Hematopoietic multipotent progenitor cell treated with erythropoietin and hydrocortisone succinate and interleukin-3 and kit ligand, for 17 days (in vitro differentiated cells): Measurements from ENCODE around the gene OLFM2.
"Not testable (repeated sequence)": the region's sequence is repeated elsewhere in the genome, so short reads cannot be mapped to it uniquely, and the experiment has no call there.

Source experiments
- DNase-seq: peaks from one replicate; pipeline ENCODE4 v3.0.0-alpha.2; 2015; ENCODE audit warnings: low spot score

The OLFM2 gene

DNA sequence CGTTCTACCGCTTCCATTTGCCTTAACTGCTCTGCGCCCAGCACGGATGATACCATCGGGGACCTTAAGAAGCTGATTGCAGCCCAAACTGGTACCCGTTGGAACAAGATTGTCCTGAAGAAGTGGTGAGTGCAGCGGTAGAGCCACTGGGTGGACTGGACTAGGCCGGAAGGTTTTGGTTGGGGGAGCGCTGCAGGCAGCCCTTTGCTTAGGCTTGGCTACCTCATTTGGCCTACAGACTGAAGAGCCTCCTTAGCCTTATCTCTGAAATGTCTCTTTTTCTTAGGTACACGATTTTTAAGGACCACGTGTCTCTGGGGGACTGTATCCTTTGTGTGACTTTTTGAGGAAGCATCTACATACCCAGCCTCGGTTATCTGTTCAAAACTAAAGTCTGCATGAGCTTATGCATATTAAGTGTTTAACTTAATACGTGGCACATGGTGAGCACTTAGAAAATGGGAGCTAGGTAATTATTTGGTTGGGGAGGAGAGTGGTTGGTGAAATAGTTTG lies 107.7 kb downstream of the OLFM2 start:
- no peak for DNase-seq

DNA sequence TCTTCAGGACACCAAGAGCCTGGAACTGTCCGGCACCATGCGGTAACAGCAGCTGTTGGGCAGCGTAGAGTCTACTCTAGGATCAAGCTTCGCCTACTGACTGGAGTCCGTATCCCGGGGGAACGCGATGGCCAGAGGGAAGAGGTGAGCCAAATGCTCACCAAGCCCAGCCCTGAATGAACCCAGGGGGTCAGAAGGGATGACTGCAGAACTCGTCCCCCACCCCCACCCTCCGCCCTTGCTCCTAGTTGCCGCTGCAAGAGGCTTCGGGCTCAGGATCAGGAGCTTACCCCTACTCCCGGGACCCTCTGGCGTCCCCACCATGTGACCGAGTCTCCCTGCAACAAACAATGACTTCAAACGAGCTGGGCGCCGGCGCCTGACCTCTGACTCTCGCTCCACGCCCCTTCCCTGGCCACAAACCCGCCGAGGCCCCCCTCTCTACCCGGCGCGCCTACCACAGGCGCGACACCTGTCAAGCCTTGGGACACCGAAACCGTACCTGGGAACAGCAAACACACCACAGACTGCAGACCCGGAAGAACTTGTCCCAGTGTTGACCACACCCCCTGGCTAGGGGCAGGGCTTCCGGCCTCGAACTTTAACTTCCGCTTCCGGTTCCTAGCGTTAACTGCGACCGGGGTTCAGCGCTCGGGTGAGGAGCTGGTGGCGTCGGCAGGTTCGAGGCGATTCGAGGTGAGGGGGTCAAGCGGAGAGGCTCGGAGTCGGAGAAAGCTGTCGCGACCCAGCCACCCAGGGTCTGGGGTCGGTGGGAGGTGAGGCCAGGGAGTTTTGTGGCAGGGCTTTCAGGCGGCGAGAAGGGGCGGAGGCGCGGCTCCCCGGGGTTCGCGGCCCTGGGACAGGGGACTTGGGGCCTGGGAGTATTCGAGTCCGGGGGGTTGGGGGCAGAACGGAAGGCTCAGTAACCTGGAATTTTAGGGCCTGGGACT lies 108.8 kb downstream of the OLFM2 start, which contains the start of gene UBL5:
Gene UBL5, plus strand, starts transcription at position 630 of the 950 bp plus-strand sequence. CDS start 420 bp downstream, outside the sequence.
- peak; percentile 93 for DNase-seq

DNA sequence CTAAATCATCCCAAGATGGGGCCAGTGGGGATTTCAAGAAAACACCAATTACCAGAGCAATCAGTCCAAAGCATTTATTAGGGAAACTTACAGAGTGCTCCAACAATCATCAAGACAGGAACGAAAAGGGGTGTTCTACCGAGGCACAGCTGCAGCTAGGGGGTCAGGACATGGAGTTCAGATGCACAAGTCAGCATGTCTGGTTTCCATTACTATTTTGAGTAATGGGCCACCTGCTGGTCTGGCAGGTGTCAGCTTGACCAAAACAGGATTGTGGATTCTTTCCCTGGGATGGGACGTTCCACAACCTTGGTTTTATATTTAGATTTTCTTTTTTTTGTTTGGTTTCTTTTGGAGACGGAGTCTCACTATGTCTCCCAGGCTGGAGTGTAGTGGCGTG lies 112.5 kb downstream of the OLFM2 start:
- no peak for DNase-seq

GRCh38 chr19:9820034-9820433 lies 116.3 kb downstream of the OLFM2 start:
- DNase-seq, result not testable (repeated sequence)

DNA sequence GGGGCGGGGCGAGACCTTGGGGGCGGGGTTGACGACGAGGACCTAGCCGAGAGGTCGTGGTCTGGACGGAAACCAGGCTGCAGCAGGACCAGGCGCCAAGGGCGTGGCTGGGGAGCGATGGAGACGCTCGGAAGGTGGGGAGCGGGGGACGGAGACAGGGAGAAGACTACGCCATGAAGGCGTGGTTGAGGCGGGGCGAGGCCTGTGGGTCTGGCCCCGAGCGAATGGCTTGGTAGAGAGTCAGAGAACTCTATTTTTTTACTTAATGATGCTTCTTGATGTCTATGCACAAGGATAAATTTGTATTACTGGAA lies 116.8 kb downstream of the OLFM2 start:
- no peak for DNase-seq

- DNase-seq, result peak; percentile 96
These were observed 117.3 kb downstream of the OLFM2 start, which contains the start of gene FBXL12 for GRCh38 chr19:9818734-9819595. Gene FBXL12, minus strand, starts transcription at chr19:9819079. Its CDS starts 266 bp downstream, at chr19:9818813.

DNA sequence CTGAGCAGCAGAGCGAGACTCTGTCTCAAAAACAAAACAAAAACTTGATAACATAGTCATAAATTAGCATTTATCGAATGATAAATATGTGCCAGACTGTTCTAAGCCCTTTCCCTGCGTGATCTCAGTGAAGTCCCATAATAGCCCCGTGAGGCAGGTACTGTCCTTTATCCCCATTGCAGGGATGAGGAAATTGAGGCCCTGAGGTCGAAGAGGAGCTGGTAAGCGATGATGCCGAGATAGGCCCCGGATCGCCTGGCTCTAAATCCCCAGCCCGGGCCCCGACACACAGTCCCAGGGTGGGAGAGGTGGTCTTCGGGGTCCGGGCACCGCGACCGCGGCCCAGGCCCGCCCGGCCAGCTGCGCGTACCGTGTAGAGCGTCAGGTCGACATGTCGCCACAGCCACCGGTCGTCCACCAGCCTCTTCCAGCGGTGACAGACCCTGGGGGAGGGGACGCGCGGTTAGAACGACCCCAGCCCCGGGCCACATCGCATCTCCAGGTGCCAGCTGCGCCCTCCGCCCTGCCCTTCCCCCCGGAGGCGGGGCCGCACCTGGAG lies 118.1 kb downstream of the OLFM2 start:
- DNase-seq, result no peak

DNA sequence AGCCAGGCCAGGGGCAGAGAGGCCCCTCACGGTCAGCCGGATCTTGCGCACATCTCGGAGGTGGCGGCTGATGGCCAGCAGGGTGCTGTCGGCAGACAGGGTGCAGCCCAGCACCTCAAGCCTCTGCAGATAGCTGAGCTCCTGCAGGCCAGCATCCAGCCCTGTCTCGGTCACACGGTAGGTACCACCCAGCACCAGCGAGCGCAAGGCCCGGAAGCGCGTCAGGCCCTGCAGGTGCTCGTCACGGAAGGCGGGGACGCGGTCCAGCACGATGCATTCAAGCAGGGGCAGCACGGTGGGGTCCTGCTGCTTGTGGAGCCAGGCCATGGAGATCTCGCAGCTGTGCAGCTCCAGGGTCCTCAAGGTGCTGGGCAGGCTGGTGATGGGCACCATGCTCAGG lies 125.2 kb downstream of the OLFM2 start:
- no peak for DNase-seq

DNA sequence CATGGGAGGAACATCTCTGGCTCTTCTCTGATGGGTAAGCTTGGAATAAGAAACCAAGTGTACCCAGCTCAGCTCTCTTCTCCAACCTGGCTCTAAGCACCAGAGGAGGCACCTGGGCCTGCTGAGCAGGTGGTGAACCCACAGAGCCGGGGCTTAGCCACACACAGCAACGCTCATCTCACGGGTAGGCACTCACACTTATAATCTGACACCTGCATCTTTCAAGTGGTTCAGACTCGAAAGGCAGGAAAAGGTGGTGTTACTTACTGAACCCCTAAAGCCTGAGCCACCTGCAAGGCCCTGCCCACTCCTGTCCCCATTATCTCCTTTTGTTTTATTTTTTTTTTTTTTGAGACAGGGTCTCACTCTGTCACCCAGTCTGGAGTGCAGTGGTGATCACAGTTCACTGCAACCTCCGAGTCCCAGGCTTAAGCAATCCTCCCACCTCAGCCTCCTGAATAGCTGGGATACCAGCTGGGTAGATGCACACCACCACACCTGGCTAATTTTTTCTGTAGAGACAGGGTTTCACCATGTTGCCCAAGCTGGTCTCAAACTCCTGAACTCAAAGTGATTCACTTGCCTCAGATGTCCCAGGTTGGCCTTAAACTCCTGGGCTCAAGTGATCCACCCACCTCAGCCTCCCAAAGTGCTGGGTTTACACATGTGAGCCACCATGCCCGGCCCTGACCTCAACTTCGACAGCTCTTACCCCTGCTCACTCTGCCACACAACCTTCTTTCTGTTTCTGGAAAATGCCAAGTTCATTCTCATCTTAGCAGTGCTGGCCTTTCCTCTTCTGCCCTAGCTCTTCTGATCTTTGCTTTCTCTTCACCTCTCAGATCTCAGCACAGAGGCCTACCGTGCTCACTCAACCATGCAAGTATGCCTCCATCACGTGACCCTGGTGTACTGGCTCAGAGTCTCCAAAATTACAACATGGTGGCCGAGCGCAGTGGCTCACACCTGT lies 127.2 kb downstream of the OLFM2 start:
- no peak for DNase-seq

DNA sequence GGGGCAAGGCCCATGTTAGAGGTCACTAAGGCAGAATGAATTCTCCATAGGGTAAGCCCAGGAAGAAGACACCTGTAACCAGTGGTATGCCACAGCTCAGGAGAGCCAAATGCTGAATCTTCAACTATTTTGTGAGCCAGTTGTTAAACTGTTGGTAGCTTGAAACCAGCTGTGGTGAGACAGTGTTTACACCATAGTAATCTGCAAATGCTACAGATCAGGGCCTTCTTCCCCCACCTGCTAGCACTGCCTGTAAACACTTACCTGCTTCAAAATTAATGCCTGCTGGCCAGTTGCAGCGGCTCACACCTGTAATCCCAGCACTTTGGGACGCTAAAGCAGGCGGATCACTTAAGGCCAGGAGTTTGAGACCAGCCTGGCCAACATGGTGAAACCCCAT lies 129.5 kb downstream of the OLFM2 start:
- no peak for DNase-seq
